PC-9 (cell line): ENCODE results near the gene EFHD1. TPM values are rescaled to one million over a fixed set of nuclear protein-coding genes. Genes with fewer than 3 reads are reported as not detected.

Experiments
- BruUV-seq: library from RNA; stranded (reverse); fragments of 400-500 nt; replicated peaks from 2 replicates; lab custom pipeline; 2021; lab: Mats Ljungman, UMichigan
- CTCF ChIA-PET: fragments of 300-600 bp; sonication (Branson Sonifier 250); formaldehyde crosslinking; loops from one replicate; lab custom pipeline; 2022; ENCODE audit warnings: antibody characterized with exemption; lab: Charles Lee
- POLR2A ChIA-PET: fragments of 300-600 bp; sonication (Branson Sonifier 250); formaldehyde crosslinking; loops from one replicate; lab custom pipeline; 2022; ENCODE audit warnings: antibody characterized with exemption; ENCODE audit not compliant: unreplicated experiment; lab: Charles Lee
- DNase-seq, 2 experiments: peaks; one replicate each; pipeline versions ENCODE4 v3.0.0 to v3.0.0-alpha.2; 2015 to 2022; ENCODE audit warnings: mixed read lengths in 1 of 2
- H2AFZ ChIP-seq: fragments of 200-600 bp; sonication (generic); 2 replicates; pipeline ENCODE4 v1.8.1; 2017; ENCODE audit warnings: antibody characterized with exemption
- H3F3A ChIP-seq: fragments of 200-600 bp; sonication (generic); 2 replicates; pipeline ENCODE4 v1.8.1; 2017; ENCODE audit warnings: antibody characterized with exemption, mild to moderate bottlenecking, low read depth; ENCODE audit not compliant: insufficient read depth
- H3K27ac ChIP-seq: fragments of 200-600 bp; sonication (generic); 2 replicates; pipeline ENCODE4 v1.6.1; 2016; ENCODE audit warnings: mixed run types
- H3K27me3 ChIP-seq: fragments of 200-600 bp; sonication (generic); 2 replicates; pipeline ENCODE4 v1.6.1; 2016; ENCODE audit warnings: low read depth, mixed run types; ENCODE audit not compliant: insufficient read depth
- H3K36me3 ChIP-seq: fragments of 200-600 bp; sonication (generic); 2 replicates; pipeline ENCODE4 v1.6.1; 2016; ENCODE audit warnings: low read depth, mixed run types
- H3K4me1 ChIP-seq: fragments of 200-600 bp; sonication (generic); replicated peaks from 2 replicates; pipeline ENCODE4 v1.6.1; 2016; ENCODE audit warnings: mixed run types; ENCODE audit not compliant: insufficient read depth
- H3K4me2 ChIP-seq: fragments of 200-600 bp; sonication (generic); 2 replicates; pipeline ENCODE4 v1.6.1; 2017; ENCODE audit warnings: mixed run types
- H3K4me3 ChIP-seq: fragments of 200-600 bp; sonication (generic); 2 replicates; pipeline ENCODE4 v1.6.1; 2016; ENCODE audit warnings: mixed run types
- H3K79me2 ChIP-seq: fragments of 200-600 bp; sonication (generic); 2 replicates; pipeline ENCODE4 v1.6.1; 2017; ENCODE audit warnings: low read depth, mixed run types
- H3K9me2 ChIP-seq: fragments of 200-600 bp; sonication (generic); 2 replicates; pipeline ENCODE4 v1.8.1; 2017; ENCODE audit warnings: mild to moderate bottlenecking; ENCODE audit not compliant: insufficient read depth
- H3K9me3 ChIP-seq: fragments of 200-600 bp; sonication (generic); 2 replicates; pipeline ENCODE4 v1.8.1; 2016; ENCODE audit warnings: low read depth; ENCODE audit not compliant: insufficient read depth
- H4K20me1 ChIP-seq: fragments of 200-600 bp; sonication (generic); 2 replicates; pipeline ENCODE4 v1.8.1; 2017; ENCODE audit not compliant: insufficient read depth
- CTCF ChIP-seq: fragments of 200-600 bp; sonication (generic); conservative IDR thresholded peaks from 2 replicates; pipeline ENCODE4 v1.6.1; 2017; ENCODE audit warnings: mixed run types, antibody characterized with exemption, mild to moderate bottlenecking, moderate library complexity
- EZH2 ChIP-seq: fragments of 200-600 bp; sonication (generic); IDR thresholded peaks from 2 replicates; pipeline ENCODE4 v1.8.0; 2017; ENCODE audit warnings: antibody characterized with exemption, low read depth
- intact Hi-C: fragments of 100-400 bp; cut with micrococcal nuclease; formaldehyde crosslinking; loops from one replicate; pipeline ENCODE4 v1.10.0; 2022; ENCODE audit not compliant: unreplicated experiment
- total RNA-seq: library from RNA; stranded (reverse); gene quantifications from 2 replicates; pipeline ENCODE4 v1.2.3, GENCODE V29; 2021

Gene EFHD1
- total RNA-seq, 1 experiment from 2014 or later: 10.6 TPM

GRCh38 chr2:232587512-232587911 is 45.9 kb upstream of the EFHD1 start:
- no peaks in the 10 kb centered on the region for H3K79me2 ChIP-seq
- intact Hi-C loops: no loop called here
- no TSS peak for BruUV-seq
- no peaks in the 10 kb centered on the region for H3K27me3 ChIP-seq
- no peaks in the 10 kb centered on the region for H3K36me3 ChIP-seq
- ChIA-PET POLR2A (interaction anchor here (0.7 kb wide), 1 partner anchor 221 kb away, joined by 3 read pairs; no protein-coding TSS in a partner anchor), CTCF (no interaction called here)
- H3K4me1 ChIP-seq: peaks cover 22% of the 10 kb centered on the region
- no peaks in the 10 kb centered on the region for H3K9me2 ChIP-seq
- TF ChIP-seq CTCF: no peak
- H3K4me2 ChIP-seq: no peak overlapping the region
- H3K4me3 ChIP-seq: no peak overlapping the region
- peaks cover 13% of the 10 kb centered on the region for H3F3A ChIP-seq
- DNase-seq: no peak
- H3K9me3 ChIP-seq: no peaks in the 10 kb centered on the region
- H3K27ac ChIP-seq: no peak overlapping the region
- no peaks in the 10 kb centered on the region for H4K20me1 ChIP-seq
- no peak overlapping the region for H2AFZ ChIP-seq

GRCh38 chr2:232588031-232588430 is 45.4 kb upstream of the EFHD1 start:
- CTCF ChIA-PET: no interaction called here

GRCh38 chr2:232588680-232589585 is 44.5 kb upstream of the EFHD1 start:
- no TSS peak for BruUV-seq
- H3K9me3 ChIP-seq: no peaks in the 10 kb centered on the region
- H3K9me2 ChIP-seq: no peaks in the 10 kb centered on the region
- peak; percentile 46 to 68 for DNase-seq
- TF ChIP-seq EZH2 (no peak), CTCF (no peak)
- H3K79me2 ChIP-seq: no peaks in the 10 kb centered on the region
- no peak overlapping the region for H2AFZ ChIP-seq
- CTCF ChIA-PET: no interaction called here
- no peaks in the 10 kb centered on the region for H3K27me3 ChIP-seq
- no peak overlapping the region for H3K4me2 ChIP-seq
- peak overlapping the region; percentile 33; the same call in 1 of the 2 replicates for H3K27ac ChIP-seq
- intact Hi-C loops: no loop called here
- H4K20me1 ChIP-seq: no peaks in the 10 kb centered on the region
- H3K4me1 ChIP-seq: peaks cover 35% of the 10 kb centered on the region
- POLR2A ChIA-PET: interaction anchor here (0.7 to 0.9 kb wide), 2 partner anchors 142 to 293 kb away, joined by 4 to 7 read pairs; no protein-coding TSS in a partner anchor
- H3K36me3 ChIP-seq: no peaks in the 10 kb centered on the region
- no peak overlapping the region for H3K4me3 ChIP-seq
- H3F3A ChIP-seq: peaks cover 26% of the 10 kb centered on the region

More at GRCh38 chr2:232588031-232588430, 45.4 kb upstream of the EFHD1 start:
- H2AFZ ChIP-seq: no peak overlapping the region
- H3K4me2 ChIP-seq: no peak overlapping the region
- intact Hi-C loops: no loop called here
- DNase-seq: no peak
- H3K9me3 ChIP-seq: no peaks in the 10 kb centered on the region
- H3K27me3 ChIP-seq: no peaks in the 10 kb centered on the region
- BruUV-seq: no TSS peak
- H4K20me1 ChIP-seq: no peaks in the 10 kb centered on the region
- no peak overlapping the region for H3K27ac ChIP-seq
- POLR2A ChIA-PET: interaction anchor here (0.7 kb wide), 1 partner anchor 221 kb away, joined by 3 read pairs; no protein-coding TSS in a partner anchor
- no peaks in the 10 kb centered on the region for H3K79me2 ChIP-seq
- no peak overlapping the region for H3K4me3 ChIP-seq
- H3F3A ChIP-seq: peaks cover 17% of the 10 kb centered on the region
- H3K36me3 ChIP-seq: no peaks in the 10 kb centered on the region
- peaks cover 26% of the 10 kb centered on the region for H3K4me1 ChIP-seq
- no peak for TF ChIP-seq EZH2
- no peak for TF ChIP-seq CTCF
- no peaks in the 10 kb centered on the region for H3K9me2 ChIP-seq
